HFF-Myc (cell line): ENCODE data around the gene CAPN14.

Experiments
- DNase-seq: peaks from one replicate; pipeline ENCODE4 v3.0.0-alpha.2; 2011; ENCODE audit warnings: low read depth; ENCODE audit errors: extremely low read depth
- H3K4me3 ChIP-seq: replicated peaks from 2 replicates; pipeline ENCODE4 v1.5.1; 2011; ENCODE audit warnings: low read depth, mild to moderate bottlenecking, control low read depth, low read length
- TF ChIP-seq, protein P1 (sequence below): IDR thresholded peaks from 2 replicates; pipeline ENCODE4 v1.5.1; 2012; ENCODE audit warnings: mild to moderate bottlenecking, low read depth, low read length, control low read depth; ENCODE audit errors: missing control alignments

CAPN14 gene

DNA sequence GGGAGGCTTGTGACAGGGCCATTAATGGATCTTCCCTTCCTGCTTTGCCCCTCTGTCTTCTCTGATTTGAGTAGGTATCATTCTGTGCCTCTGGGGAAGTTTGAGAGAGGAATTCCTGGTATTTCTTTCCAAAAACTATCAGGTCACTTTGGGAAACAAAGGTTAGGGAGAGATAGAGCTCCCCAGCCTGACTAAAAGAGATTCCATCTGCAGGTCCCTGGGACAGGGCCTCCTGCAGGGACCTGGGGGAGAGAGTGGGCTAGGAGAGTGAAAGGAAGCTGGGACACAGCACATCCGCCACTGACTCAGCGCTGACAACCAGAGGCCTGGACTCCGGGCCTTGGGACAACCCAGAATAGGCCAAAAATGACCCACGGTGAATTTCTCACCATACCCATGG lies 85.4 kb downstream of the CAPN14 start:
- DNase-seq = no peak
- TF ChIP-seq, protein P1, sequence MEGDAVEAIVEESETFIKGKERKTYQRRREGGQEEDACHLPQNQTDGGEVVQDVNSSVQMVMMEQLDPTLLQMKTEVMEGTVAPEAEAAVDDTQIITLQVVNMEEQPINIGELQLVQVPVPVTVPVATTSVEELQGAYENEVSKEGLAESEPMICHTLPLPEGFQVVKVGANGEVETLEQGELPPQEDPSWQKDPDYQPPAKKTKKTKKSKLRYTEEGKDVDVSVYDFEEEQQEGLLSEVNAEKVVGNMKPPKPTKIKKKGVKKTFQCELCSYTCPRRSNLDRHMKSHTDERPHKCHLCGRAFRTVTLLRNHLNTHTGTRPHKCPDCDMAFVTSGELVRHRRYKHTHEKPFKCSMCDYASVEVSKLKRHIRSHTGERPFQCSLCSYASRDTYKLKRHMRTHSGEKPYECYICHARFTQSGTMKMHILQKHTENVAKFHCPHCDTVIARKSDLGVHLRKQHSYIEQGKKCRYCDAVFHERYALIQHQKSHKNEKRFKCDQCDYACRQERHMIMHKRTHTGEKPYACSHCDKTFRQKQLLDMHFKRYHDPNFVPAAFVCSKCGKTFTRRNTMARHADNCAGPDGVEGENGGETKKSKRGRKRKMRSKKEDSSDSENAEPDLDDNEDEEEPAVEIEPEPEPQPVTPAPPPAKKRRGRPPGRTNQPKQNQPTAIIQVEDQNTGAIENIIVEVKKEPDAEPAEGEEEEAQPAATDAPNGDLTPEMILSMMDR = no peak
- no peak overlapping the region for H3K4me3 ChIP-seq

DNA sequence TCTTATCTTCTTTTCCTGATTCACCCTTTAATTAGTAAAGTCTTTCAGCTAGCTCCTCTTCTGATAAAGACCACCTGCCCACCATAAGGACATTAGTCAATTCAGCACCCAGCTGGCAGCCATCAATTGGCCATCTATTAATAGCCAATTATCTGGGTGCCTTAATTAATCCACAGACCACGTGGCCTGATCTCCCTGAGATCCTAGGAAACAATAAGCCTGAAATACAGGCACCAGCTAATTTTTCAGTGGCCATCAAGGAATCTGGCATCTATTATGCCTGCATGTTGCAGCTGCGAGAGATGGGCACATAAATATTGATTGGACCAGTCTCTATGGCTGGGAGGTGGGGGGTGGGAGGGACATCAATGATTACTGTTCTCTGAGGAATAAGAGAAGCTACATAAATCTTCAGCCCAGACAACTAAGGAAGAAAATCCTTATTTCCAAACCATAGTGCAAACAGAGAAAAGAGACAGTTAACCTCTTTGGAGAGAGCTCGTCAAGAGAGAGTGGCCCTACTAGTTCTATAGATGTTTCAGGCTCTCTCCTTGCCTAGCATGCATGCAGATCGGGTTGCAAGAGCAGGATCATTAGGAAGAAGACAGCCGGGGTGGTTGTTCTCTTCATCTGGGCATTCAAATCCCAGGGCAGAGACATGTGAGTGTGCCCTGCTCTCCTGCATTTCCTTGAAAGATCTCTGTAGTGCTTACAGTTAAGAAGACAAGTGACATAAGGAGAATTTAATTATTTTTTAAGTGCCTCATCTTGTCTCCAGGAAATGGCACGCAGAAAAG lies 87.7 kb downstream of the CAPN14 start:
- TF ChIP-seq, protein P1 = no peak
- H3K4me3 ChIP-seq = no peak overlapping the region
- DNase-seq = no peak

DNA sequence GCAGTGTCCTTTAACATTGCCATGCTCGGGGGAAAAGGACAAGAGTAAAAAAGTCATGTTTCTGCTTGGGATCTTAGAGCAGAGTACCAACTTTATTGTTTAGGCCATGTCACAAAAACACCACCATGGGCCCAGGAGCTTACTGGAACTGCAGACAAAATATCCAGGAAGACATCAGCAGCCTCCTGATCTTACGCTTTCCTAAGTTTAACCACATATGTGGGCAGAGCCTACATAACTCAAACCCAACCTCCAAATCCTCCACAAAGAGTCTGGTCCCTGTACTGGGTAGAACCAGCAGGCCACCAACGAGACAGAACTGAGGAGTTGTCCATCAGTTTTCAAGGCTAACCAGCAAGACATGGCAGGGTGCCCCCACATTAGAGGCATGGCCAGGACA lies 89.4 kb downstream of the CAPN14 start:
- no peak for DNase-seq
- H3K4me3 ChIP-seq = no peak overlapping the region
- TF ChIP-seq, protein P1 = no peak

DNA sequence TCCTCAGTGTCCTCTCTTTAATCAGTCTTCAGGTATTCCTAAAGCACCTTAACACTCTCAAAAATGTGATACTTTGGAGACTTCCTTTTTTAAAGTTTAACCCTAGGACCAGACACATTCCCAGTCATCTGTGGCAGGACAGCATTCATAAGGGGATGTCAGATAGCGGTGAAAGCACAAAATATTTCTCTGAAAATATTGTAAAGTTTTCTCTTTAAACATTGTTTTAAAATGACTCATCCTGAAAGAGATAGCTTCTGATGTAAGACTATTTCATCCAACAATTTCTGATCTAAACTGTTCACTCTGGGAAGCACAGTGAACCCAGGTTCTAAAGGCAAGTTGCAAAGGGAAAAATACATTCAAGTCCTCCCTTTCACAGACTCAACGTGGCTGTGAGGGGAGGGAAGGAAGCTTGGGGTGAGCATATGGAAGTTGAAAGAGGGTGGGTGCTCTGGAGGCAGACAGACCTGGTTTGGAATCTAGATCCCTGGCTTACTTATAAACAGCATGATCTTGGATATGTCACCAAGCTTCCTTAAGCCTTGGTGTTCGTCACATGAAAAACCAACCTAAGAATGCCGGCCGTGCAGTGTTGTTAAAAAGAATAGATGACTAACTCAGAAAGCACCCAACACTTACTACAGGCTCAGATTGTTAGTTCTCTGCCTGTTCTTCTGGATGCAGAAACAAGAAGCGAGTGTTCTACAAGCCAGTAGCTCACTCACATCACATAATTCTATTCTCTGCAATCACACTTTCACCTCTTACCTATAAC lies 91.2 kb downstream of the CAPN14 start:
- TF ChIP-seq, protein P1 = no peak
- H3K4me3 ChIP-seq = no peak overlapping the region
- no peak for DNase-seq

DNA sequence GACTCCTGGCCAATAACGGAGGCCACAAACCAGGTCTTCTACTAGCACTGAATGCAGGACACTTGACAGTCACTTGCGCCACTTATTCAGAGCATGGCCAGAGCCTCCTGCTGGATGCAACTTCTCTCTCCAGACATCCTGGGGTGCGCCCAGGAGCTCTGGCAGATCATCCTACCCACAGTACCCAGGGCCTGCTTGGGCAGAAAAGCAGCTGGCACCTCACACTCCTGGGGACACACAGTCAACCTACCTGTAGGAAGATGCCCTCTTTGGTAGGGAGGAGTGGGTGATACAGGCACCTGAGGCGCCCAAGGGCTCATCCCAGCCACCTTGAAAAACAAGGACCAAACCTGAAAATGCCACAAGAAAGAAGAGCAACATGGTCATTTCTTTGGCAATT lies 92.4 kb downstream of the CAPN14 start:
- TF ChIP-seq, protein P1 = no peak
- DNase-seq = no peak
- H3K4me3 ChIP-seq = no peak overlapping the region
